Measurements from ENCODE around the gene SLC25A27.
A peak's percentile ranks its signal among the peaks of the same experiment; 100 is the strongest.
"Not testable (repeated sequence)": the region's sequence is repeated elsewhere in the genome, so short reads cannot be mapped to it uniquely, and the experiment has no call there.

Gene SLC25A27, protein sequence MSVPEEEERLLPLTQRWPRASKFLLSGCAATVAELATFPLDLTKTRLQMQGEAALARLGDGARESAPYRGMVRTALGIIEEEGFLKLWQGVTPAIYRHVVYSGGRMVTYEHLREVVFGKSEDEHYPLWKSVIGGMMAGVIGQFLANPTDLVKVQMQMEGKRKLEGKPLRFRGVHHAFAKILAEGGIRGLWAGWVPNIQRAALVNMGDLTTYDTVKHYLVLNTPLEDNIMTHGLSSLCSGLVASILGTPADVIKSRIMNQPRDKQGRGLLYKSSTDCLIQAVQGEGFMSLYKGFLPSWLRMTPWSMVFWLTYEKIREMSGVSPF
- total RNA-seq = 0.12 to 0.91 (median 0.37) reads per million in 4 donors

GRCh38 chr6:46652603-46653438, at the start of gene SLC25A27, which contains the start of gene CYP39A1:
Gene SLC25A27, plus strand, starts transcription at chr6:46652975. Its CDS starts 218 bp downstream, at chr6:46653193.
Gene CYP39A1, minus strand, starts transcription at chr6:46652818. Its CDS starts 236 bp downstream, at chr6:46652582.
- DNase-seq = peak; percentile 23 to 73 (median 53)

DNA sequence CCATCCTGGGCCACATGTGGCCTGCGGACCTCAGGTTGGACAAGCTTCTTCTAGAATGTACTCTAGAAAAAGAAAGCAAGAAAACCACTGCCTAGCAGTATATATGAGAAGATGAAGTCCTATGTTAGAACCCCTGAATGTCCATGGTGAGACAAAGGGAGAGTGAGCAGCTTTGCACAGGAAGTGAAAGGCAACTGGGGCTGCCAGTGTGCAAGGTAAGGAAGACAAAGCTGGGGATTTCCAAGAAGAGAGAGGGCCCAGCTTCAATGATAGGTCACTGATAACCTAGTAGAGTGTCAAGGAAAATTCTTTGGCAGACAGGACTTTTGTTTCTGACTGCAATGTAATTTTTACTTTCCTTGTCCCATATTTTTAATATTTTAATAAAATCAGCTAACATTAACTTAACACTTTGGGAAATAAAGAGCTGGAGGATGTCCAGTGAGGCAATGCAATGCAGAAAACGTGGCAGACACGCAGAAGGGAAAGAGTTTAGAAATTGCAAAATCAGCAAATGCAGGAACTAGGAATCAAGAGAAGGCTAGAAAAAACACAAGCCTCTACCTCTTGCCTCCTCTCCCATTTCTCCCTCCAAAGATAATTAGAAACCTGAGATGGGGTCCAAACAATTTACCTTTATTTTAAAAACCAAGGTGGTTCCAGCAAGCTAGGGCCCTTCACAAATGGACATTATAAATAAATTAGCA, 47.5 kb upstream of the SLC25A27 start:
- DNase-seq = no peak

DNA sequence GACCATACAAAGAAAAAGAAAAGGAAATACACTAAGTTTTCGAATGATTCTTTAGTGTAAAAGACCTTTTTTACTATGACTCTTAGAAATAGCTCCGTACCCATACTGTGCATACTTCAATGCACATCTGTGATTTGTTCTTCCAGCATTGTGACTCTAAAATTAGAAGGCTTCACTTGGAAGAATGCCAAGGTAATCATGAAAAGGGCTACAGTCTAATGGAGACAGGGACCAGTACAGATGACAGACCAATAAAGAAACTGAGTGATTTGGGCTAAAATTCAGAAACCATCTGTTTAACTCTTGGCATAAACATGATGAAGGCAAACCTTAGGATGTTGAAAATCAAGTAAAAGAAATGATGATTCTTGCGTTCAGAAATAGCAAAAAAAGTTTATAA, 46.4 kb upstream of the SLC25A27 start:
- DNase-seq = no peak

GRCh38 chr6:46610862-46611553, 41.8 kb upstream of the SLC25A27 start:
- no peak for DNase-seq

- DNase-seq = no peak
Measured at GRCh38 chr6:46612645-46613044, 40.1 kb upstream of the SLC25A27 start.

- DNase-seq = no peak
Measured at GRCh38 chr6:46618726-46619125, 34.0 kb upstream of the SLC25A27 start.

- DNase-seq = peak in 1 of 5 donors; percentile 23
Measured at GRCh38 chr6:46626228-46626909, 26.4 kb upstream of the SLC25A27 start.

DNA sequence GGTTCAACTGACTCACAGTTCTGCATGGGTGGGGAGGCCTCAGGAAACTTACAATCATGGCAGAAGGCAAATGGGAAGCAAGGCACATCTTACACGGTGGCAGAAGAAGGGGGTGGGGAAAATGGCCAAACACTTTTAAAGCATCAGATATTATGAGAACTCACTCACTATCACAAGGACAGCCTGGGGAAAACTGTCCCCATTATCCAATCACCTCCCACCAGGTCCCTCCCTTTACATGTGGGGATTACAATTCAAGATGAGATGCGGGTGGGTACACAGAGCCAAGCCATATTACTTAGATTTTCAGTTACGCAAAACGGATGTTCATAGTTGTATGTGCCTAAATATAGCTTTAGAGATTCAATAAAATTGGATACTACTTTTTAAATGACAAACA, 25.8 kb upstream of the SLC25A27 start:
- DNase-seq = no peak

DNA sequence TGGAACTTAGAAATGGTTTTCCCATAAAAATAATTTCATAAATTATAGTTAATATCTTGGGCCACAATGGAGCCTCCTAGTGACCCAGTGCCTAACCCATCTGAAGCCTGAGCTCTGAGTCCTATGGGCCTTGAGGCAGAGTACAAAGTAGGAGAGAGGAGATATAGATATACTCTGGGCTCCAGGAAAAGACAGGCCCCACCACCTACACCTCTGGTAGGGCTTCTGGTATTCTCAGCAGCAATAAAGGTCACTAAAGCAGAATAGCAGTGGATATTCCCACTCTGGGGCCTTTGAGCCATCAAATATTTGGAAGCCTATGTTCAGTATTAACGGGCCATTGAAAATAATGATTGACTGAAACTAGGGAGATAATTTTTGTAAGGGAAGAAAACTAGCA, 24.3 kb upstream of the SLC25A27 start:
- no peak for DNase-seq

DNA sequence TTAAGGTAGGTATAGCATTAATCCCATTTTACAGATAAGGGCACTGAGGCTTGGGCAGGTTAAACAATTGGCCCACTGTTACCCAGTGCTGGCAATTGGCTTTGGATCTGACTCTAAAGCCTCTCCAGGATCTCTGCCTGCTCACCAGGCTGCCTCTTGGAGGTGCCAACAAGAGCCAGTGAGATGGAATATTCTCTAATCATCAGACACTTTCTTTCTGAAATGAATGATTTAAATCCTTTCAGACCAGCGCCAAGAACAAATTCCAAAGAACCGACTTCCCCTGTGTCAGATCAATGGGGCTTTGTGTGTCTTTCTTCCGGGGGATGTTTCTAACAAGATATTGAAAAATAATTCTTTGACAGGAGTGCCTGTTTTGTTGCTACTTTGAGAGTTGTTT, 23.8 kb upstream of the SLC25A27 start:
- DNase-seq = no peak

DNA sequence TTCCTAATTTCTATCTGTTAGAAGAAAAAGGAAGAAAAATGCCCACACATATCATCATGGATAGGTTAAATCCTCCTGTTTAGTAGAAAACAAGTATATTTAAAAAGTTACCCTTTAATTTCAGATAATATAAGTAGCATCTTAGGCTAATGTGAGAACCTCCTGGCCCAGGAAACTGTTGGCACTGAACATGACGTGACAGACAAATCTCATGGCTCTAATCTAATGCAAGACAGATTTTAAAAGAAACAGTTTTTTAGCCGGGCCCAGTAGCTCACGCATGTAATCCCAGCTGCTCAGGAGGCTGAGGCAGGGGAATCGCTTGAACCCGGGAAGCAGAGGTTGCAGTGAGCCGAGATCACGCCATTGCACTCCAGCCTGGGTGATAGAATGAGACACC, 23.1 kb upstream of the SLC25A27 start:
- no peak for DNase-seq

GRCh38 chr6:46632053-46632452, 20.7 kb upstream of the SLC25A27 start:
- DNase-seq = no peak

GRCh38 chr6:46635462-46635861, 17.3 kb upstream of the SLC25A27 start:
- DNase-seq = no peak

- DNase-seq = no peak
Measured at GRCh38 chr6:46637145-46637544, 15.6 kb upstream of the SLC25A27 start.

GRCh38 chr6:46637933-46638332, 14.8 kb upstream of the SLC25A27 start:
- DNase-seq = no peak

DNA sequence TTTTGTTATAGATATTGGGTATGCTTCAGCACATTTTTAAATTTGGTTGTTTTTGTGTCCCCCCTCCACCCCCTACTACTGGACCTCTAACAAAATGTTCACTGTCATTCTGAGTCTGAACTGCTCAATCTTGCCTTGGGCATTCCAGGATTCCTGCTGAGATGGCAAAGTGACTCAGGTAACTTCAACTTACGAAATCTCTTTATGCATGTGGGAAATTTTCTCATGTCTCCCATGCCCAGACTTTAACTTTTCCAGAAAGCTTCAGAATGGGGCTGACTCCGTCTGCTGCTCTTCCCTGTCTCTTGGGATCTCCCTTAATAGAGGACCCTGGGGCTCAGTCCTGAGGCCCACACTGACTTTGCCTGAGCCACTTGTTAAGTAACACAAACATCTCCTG, 14.1 kb upstream of the SLC25A27 start:
- DNase-seq = no peak

GRCh38 chr6:46642928-46643751, 9.6 kb upstream of the SLC25A27 start:
- no peak for DNase-seq

- DNase-seq = no peak
Measured at GRCh38 chr6:46645265-46645664, 7.5 kb upstream of the SLC25A27 start.

DNA sequence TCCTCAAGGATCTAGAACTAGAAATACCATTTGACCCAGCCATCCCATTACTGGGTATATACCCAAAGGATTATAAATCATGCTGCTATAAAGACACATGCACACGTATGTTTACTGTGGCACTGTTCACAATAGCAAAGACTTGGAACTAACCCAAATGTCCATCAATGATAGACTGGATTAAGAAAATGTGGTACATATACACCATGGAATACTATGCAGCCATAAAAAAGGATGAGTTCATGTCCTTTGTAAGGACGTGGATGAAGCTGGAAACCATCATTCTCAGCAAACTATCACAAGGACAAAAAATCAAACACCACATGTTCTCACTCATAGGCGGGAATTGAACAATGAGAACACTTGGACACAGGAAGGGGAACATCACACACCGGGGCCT, 4.7 kb upstream of the SLC25A27 start:
- DNase-seq = not testable (repeated sequence)

- DNase-seq = no peak
Measured at GRCh38 chr6:46648869-46649492, 3.8 kb upstream of the SLC25A27 start.

DNA sequence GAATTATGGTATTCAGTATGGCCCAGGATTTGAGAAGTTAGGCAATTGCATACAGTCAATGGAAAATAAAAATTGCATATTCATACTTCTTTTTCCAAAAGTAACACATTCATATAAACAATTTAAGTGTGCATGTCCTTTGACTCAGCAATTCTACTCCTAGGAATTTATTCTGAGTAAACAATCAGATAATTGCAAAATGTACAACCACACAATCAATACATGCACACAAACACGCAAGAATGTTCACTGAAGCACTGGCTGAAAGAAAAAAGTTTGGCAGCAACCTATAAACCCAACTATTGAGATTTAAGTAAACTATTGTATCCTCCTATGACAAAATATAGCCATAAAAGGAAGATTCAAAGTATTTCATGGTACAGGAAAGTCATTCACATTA, 1.8 kb upstream of the SLC25A27 start:
- no peak for DNase-seq
